ENCODE data around the gene MBTD1. TPM values are rescaled to one million over a fixed set of nuclear protein-coding genes. Genes with fewer than 3 reads are reported as not detected.

MBTD1 gene
- polyA plus RNA-seq, 1 of the 3 experiments (the other 2 are of a cell fraction) = 4.6 TPM

DNA sequence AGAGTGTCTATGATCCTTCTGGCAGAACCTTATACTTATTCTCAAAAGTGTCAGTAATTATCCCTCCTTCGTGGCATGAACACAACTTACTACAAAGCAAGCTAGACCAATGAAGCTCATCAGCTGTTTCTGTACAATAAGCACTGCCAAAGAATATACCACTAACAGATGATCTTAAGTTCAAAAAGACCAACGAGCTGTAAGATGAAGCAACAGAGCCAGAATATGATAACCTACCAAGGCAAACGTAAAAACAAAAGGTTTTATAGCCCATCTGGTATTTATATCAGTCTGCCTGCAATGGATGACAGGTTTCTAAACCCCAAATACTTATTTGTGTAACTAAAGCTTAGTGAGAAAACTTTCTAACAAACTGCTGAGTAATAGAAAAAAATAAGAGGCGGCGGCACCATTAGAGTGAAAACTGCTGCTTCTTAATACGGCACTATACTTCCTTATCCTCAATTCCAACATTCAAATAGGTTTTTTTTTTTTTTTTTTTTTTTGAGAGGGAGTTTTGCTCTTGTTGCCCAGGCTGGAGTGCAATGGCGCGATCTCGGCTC, 71.5 kb downstream of the MBTD1 start:
- H3K4me3 ChIP-seq (ENCODE audit: low read depth in 2 of 2, low read length in 1 of 2) = no peak overlapping the region
- TF ChIP-seq, protein P1, sequence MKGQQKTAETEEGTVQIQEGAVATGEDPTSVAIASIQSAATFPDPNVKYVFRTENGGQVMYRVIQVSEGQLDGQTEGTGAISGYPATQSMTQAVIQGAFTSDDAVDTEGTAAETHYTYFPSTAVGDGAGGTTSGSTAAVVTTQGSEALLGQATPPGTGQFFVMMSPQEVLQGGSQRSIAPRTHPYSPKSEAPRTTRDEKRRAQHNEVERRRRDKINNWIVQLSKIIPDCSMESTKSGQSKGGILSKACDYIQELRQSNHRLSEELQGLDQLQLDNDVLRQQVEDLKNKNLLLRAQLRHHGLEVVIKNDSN (IDR thresholded peaks at IDR 0.05; ENCODE audit: borderline replicate concordance, low read depth) = no peak
- TF ChIP-seq POLR2AphosphoS5 (IDR thresholded peaks at IDR 0.05; ENCODE audit: low read depth, low read length) (no peak), FOSL2 (IDR thresholded peaks at IDR 0.05; ENCODE audit: borderline replicate concordance, low read depth) (no peak), ELF1 (IDR thresholded peaks at IDR 0.05) (no peak), NFIC (IDR thresholded peaks at IDR 0.05; ENCODE audit: borderline replicate concordance) (no peak), EZH2phosphoT487 (IDR thresholded peaks at IDR 0.05; ENCODE audit: borderline replicate concordance, low read depth) (no peak), MXI1 (IDR thresholded peaks at IDR 0.05; ENCODE audit: low read depth, low read length) (no peak), EP300 (IDR thresholded peaks at IDR 0.05; ENCODE audit: borderline replicate concordance in 1 of 2, low read depth in 1 of 2, low read length in 1 of 2) (no peak), CHD2 (IDR thresholded peaks at IDR 0.05; ENCODE audit: low read length, partially characterized antibody) (no peak), RCOR1 (IDR thresholded peaks at IDR 0.05; ENCODE audit: low read length) (no peak), MEF2A (IDR thresholded peaks at IDR 0.05; ENCODE audit: borderline replicate concordance, low read depth) (no peak), SMC3 (IDR thresholded peaks at IDR 0.05; ENCODE audit: low read depth, low read length) (no peak), TAF1 (IDR thresholded peaks at IDR 0.05; ENCODE audit: borderline replicate concordance, low read depth, low read length) (no peak)
- H3K36me3 ChIP-seq (replicated peaks in 1 of 2; ENCODE audit: control insufficient read depth in 1 of 2, insufficient read depth in 2 of 2, low read length in 1 of 2) = peaks cover 47 to 55% of the 10 kb centered on the region in 2 experiments
- CTCF ChIA-PET = interaction anchor here (1.0 kb wide), 1 partner anchor 8 kb away, joined by 3 read pairs; no protein-coding TSS in a partner anchor
- H2AFZ ChIP-seq (ENCODE audit: low read depth) = no peak overlapping the region
- POLR2A ChIA-PET = no interaction called here
- peaks cover 18% of the 10 kb centered on the region for H4K20me1 ChIP-seq (ENCODE audit: insufficient read depth)
- no peak overlapping the region for H3K27ac ChIP-seq (ENCODE audit: low read depth in 2 of 2, low read length in 1 of 2)
- no peaks in the 10 kb centered on the region for H3K9me2 ChIP-seq
- H3K9me3 ChIP-seq = no peaks in the 10 kb centered on the region
- H3F3A ChIP-seq (replicated peaks; ENCODE audit: insufficient read depth) = peaks cover 29% of the 10 kb centered on the region
- no peaks in the 10 kb centered on the region for H3K79me2 ChIP-seq (ENCODE audit: insufficient read depth)
- DNase-seq = no peak
- no peaks in the 10 kb centered on the region for H3K27me3 ChIP-seq (ENCODE audit: insufficient read depth)
- no peak overlapping the region for H3K9ac ChIP-seq
- WGBS (ENCODE audit: low lambda C conversion rate) = 96% methylated on average over 9 of the region's 9 CpGs
- H3K4me1 ChIP-seq (ENCODE audit: control insufficient read depth in 1 of 2, insufficient read depth in 2 of 2, low read depth in 1 of 2, low read length in 1 of 2) = peaks cover 4 to 18% of the 10 kb centered on the region in 2 experiments; a peak in 2 of 4 replicates
- no peak overlapping the region for H3K4me2 ChIP-seq

DNA sequence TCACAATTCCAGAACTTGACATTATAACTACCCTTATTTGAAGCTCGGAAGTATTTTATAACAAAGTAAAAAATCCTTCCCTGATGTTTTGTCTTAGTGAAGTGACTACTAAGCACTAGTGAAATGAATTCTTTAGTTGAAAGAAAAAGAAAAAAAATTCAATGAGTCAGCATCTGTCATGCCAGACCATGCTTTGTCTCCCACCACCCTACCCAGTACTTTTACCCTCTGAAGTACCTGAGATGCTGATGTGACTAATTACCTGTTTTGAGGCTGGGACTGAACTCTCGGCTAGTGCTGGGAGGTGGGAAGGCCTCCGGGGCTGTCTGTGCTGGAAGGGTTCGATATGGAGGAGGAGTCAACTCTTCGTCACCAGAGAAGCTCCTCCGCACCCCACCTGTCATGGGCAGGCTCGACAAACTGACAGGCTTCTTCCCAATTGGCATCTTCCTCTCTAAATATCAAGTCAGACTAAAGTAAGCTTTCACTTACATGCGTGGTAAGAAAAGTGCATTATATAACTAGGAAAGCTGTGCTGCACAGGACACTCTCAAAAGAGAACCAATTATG, 74.0 kb downstream of the MBTD1 start:
- H3K27me3 ChIP-seq (ENCODE audit: insufficient read depth) = no peaks in the 10 kb centered on the region
- H3K4me3 ChIP-seq (ENCODE audit: low read depth in 2 of 2, low read length in 1 of 2) = no peak overlapping the region
- H3K4me1 ChIP-seq (ENCODE audit: control insufficient read depth in 1 of 2, insufficient read depth in 2 of 2, low read depth in 1 of 2, low read length in 1 of 2) = peaks cover 4 to 20% of the 10 kb centered on the region in 2 experiments; a peak in 2 of 4 replicates
- H3K9me2 ChIP-seq = no peaks in the 10 kb centered on the region
- H3K79me2 ChIP-seq (ENCODE audit: insufficient read depth) = peaks cover 4% of the 10 kb centered on the region; the same call in 1 of the 2 replicates
- H3K4me2 ChIP-seq = no peak overlapping the region
- TF ChIP-seq JUND (IDR thresholded peaks at IDR 0.05) (no peak), POLR2AphosphoS5 (IDR thresholded peaks at IDR 0.05; ENCODE audit: low read depth, low read length) (no peak), ELF1 (IDR thresholded peaks at IDR 0.05) (no peak), NRF1 (IDR thresholded peaks at IDR 0.05; ENCODE audit: low read depth, low read length) (no peak), SMC3 (IDR thresholded peaks at IDR 0.05; ENCODE audit: low read depth, low read length) (no peak), YY1 (IDR thresholded peaks at IDR 0.05; ENCODE audit: low read depth) (no peak), EZH2phosphoT487 (IDR thresholded peaks at IDR 0.05; ENCODE audit: borderline replicate concordance, low read depth) (no peak), RFX5 (IDR thresholded peaks at IDR 0.05; ENCODE audit: low read length) (no peak), CTCF (IDR thresholded peaks at IDR 0.05) (no peak), NFIC (IDR thresholded peaks at IDR 0.05; ENCODE audit: borderline replicate concordance) (no peak), FOSL2 (IDR thresholded peaks at IDR 0.05; ENCODE audit: borderline replicate concordance, low read depth) (no peak), RAD21 (IDR thresholded peaks at IDR 0.05; ENCODE audit: low read length) (no peak), TCF12 (IDR thresholded peaks at IDR 0.05) (no peak), CHD2 (IDR thresholded peaks at IDR 0.05; ENCODE audit: low read length, partially characterized antibody) (no peak), FOXJ3 (CRISPR knock-in tag; IDR thresholded peaks at IDR 0.05) (no peak), MXI1 (IDR thresholded peaks at IDR 0.05; ENCODE audit: low read depth, low read length) (no peak), GATA2 (CRISPR knock-in tag; IDR thresholded peaks at IDR 0.05) (no peak), USF2 (IDR thresholded peaks at IDR 0.05; ENCODE audit: borderline replicate concordance, low read depth, low read length) (no peak)
- TF ChIP-seq, protein P1 (IDR thresholded peaks at IDR 0.05; ENCODE audit: borderline replicate concordance, low read depth) = no peak
- H2AFZ ChIP-seq (ENCODE audit: low read depth) = no peak overlapping the region
- no peaks in the 10 kb centered on the region for H3K9me3 ChIP-seq
- ChIA-PET CTCF (interaction anchor here (0.9 to 2.4 kb wide), 4 partner anchors 9 to 675 kb away, joined by 3 to 7 read pairs (median 5); no protein-coding TSS in a partner anchor), POLR2A (no interaction called here)
- no peak overlapping the region for H3K9ac ChIP-seq
- H3K27ac ChIP-seq (ENCODE audit: low read depth in 2 of 2, low read length in 1 of 2) = no peak overlapping the region
- H3K36me3 ChIP-seq (replicated peaks in 1 of 2; ENCODE audit: control insufficient read depth in 1 of 2, insufficient read depth in 2 of 2, low read length in 1 of 2) = peaks cover 39 to 43% of the 10 kb centered on the region in 2 experiments
- 91% methylated on average over 8 of the region's 8 CpGs for WGBS (ENCODE audit: low lambda C conversion rate)
- peaks cover 22% of the 10 kb centered on the region for H3F3A ChIP-seq (replicated peaks; ENCODE audit: insufficient read depth)
- H4K20me1 ChIP-seq (ENCODE audit: insufficient read depth) = peaks cover 18% of the 10 kb centered on the region
- DNase-seq = no peak

Data from SK-N-SH (cell line).